Measurements from ENCODE around the gene CYP4F12.

Gene CYP4F12, protein sequence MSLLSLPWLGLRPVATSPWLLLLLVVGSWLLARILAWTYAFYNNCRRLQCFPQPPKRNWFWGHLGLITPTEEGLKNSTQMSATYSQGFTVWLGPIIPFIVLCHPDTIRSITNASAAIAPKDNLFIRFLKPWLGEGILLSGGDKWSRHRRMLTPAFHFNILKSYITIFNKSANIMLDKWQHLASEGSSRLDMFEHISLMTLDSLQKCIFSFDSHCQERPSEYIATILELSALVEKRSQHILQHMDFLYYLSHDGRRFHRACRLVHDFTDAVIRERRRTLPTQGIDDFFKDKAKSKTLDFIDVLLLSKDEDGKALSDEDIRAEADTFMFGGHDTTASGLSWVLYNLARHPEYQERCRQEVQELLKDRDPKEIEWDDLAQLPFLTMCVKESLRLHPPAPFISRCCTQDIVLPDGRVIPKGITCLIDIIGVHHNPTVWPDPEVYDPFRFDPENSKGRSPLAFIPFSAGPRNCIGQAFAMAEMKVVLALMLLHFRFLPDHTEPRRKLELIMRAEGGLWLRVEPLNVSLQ

DNA sequence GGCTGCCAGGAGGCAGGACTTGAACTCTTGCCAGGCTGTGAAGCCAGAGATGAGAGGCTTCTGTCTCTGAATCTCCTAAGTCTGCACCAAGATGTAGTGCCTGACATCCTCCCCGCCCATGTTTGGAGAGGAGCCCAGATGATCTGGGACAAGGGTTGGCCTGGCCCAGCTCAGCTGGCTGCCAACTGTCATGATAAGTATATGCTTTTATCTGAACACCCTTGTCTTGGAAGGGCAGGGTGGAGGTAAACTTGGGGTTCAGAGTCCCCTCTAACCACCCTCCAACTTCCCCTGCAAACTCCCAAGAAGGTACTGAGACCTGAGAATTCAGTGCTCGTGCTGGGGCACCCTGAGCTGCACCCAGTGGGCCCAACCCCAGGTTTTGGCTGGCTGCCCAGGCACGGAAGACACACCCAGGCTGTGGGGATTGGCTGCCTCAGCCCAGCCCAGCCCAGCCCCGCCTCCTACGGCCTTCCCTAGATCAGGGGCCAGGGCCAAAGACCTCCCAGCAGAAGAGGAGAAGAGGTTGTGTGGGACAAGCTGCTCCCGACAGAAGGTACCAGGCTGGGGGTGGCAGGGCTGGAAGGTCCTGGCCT lies at the start of gene CYP4F12:
Gene CYP4F12 (plus strand): TSS at position 508 of the 596 bp plus-strand sequence. CDS start 443 bp downstream, outside the sequence.
- DNase-seq (ENCODE audit: low read depth) = no peak

DNA sequence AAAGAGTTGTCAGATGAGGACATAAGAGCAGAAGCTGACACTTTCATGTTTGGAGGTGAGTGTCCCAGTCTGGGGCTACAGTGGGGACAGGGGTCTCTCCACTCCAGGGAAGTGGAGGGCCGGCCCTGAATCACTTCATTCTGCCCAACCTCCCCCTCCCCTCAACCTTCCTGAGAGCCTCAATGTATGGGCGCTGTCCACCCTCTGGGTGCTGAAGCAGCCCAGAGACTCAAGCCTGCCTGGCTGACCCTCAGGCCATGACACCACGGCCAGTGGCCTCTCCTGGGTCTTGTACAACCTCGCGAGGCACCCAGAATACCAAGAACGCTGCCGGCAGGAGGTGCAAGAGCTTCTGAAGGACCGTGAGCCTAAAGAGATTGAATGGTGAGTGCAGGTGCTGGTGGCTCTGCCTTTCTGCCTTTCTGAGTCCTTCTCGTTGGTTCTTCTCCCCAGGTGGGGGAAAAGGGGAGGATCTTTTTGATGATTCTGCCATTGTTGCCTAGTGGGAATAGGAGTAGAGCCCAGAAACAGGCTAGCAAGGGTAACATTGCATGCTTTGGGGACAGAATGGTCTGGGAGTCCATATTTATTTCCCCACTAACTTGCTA lies 49.1 kb upstream of the CYP4F12 start:
- no peak for DNase-seq (ENCODE audit: low read depth)

DNA sequence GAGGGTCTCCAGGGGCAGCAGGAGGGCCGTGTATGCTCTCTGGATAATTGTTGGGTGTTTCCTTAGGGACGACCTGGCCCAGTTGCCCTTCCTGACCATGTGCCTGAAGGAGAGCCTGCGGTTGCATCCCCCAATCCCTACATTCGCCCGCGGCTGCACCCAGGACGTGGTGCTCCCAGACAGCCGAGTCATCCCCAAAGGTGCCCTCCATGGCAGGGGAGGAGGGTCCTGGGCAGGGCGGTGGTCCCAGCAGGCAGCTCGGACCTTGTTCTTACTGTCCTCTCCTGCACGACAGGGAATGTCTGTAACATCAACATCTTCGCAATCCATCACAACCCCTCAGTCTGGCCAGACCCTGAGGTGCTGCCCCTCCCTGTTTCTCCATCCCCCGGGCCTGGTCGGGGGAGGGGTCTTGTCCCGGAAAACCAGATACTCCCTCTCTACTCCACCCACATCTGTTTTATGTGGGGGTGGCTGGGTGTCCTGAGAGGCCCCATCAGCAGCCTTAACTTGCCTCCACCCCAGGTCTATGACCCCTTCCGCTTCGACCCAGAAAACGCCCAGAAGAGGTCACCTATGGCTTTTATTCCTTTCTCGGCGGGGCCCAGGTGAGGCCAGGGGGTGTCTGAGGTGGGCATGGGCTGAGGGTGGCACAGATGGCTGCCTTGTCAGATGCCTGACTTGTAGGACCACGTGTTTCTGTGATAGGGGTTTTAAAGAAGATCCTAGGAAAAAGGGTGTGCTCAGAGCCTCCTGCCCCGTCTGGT lies 44.5 kb upstream of the CYP4F12 start:
- no peak for DNase-seq (ENCODE audit: low read depth)

DNA sequence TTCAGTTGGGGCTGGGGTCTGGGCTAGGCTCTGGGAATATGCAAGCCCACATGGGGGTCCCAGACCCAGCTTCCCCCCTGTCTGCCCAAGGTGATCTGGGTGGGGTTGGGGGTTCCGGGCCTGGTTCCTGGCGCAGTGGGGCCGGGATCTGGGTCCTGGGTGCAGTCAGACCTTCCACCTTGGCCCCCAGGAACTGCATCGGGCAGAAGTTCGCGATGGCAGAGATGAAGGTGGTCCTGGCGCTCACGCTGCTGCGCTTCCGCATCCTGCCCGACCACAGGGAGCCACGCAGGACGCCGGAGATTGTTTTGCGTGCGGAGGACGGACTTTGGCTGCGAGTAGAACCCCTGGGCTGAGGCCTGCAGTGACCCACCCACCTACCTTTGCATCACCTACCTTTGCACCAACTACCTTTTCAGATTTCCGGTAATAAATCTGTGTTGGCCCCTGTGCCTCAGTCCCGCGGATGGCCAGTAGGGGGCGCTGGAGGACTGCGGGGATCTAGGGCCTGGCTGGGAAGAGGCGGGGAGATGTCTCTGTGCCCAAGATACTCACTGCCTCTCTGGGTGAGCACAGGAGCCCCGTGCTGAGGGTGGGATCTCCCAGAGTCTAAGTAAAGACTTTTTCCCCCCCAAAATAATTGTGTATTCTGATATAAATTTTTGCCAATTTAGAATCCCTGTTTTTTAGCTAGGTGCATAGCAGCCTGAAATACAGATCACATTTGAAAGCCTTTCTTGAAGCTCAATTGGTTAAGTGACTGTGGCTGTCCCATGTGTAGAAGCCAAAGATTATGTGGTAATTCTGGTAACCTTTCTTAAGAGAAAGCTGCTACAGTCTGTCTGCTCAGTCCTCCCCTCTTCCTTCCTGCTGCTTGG lies 43.6 kb upstream of the CYP4F12 start:
- no peak for DNase-seq (ENCODE audit: low read depth)

DNA sequence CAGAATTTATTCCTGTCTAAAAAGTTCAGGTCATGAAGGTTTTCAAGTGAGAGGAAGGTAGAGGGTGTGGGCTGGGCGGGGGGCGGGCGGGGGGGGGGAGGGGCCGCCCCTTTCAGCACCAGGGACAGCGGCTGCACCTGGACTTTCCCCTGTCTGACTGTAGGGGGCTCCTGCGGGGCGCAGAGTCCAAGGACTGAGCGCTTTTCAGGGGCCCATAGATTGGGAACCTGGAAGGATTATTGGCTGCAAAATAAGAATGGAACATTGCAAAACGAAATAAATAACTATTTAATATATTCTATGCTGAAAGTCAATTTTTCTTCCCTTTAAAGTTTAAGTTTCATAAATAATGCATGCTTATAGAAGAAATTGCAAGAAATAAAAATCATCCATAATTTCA lies 41.1 kb upstream of the CYP4F12 start:
- DNase-seq (ENCODE audit: low read depth) = no peak

DNA sequence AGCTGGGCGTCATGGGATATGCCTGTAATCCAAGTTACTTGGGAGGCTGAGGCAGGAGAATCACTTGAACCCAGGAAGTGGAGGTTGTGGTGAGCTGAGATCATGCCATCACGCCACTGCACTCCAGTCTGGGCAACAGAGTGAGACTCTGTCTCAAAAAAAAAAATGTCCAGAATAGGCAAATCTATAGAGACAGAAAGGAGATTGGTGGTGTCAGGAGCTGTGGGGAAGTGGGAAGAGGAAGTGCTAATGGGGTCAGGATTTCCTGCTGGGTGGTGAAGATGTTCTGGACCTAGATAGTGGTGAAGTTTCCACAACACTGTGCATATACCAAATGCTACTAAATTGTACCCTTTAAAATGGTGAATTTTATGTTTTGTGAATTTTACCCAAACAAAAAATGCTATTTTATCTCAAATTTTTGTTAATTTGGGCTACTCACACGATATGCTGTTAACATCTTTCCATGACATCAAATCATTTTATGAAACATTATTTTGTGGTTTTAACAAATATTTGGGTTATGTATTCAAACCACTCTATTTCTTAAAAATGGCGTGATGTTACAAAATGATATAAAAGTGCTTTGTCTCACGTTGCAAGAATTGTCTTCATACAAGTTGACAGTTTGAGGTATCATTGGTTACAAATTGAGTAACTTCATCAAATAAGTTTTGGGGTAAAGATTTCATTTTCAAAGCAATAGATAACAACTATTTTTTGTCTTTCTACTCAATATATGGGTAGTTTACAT lies 39.6 kb upstream of the CYP4F12 start:
- no peak for DNase-seq (ENCODE audit: low read depth)

DNA sequence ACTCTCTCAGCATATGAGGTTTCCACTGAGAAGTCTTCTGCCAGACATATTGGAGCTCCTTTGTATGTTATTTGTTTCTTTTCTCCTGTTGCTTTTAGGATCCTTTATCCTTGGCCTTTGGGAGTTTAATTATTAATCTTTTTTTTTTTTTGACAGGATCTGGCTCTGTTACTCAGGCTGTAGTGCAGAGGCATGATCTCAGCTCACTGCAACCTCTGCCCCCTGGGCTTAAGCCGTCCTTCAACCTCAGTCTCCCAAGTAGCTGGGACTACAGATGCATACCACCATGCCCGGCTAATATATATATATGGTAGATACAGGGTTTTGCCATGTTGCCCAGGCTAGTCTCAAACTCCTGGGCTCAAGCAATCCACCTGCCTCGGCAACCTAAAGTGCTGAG lies 38.8 kb upstream of the CYP4F12 start:
- DNase-seq (ENCODE audit: low read depth) = no peak

DNA sequence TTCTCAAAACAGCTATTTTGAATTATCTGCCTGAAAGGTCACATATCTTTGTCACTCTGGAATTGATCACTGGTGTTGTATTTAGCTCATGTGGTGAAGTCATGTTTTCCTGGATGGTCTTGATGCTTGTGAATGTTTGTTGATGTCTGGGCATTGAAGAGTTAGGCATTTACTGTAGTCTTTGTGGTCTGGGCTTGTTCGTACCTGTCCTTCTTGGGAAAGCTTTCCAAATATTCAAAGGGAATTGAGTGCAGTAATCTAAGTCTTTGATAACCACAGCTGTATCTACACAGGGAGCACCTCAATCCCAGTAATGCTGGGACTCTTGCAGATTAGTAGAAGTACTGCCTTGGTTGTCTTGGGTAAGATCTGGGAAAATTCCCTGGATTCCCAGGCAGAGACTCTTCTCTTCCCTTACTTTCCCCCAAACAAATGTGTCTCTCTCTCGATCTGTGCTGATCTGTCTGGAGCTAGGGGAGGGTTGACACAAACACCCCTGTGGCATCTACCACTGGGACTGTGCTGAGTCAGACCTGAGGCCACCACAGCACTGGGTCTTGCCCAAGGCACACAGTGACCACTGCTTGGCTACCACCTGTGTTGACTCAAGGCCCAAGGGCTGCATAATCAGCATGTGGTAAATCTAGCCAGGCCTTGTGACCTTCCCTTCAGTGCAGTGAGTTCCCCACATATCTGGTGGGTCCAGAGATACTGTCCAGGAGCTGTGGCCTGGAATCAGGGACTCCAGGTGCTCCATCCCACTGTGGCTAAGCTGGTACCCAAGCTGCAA lies 37.7 kb upstream of the CYP4F12 start:
- DNase-seq (ENCODE audit: low read depth) = no peak

DNA sequence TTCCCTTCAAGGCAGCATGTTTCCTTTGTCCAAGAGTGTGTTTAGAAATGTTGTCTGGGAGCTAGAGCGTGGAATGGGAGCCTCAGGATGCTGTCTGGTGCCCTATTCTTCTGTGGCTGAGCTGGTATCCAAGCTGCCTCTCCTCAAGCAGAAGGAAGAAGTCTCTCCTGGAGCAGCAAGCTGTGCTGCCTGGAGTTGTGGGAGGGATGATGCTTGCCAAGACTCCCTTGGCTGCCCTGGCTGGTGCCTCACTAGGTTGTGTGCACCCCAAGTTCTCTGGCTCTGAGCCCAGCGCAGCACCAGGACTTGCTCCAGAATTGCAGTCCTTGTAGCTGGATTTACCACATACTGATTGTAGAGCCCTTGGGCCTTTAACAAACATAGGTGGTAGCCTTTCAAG lies 36.9 kb upstream of the CYP4F12 start:
- DNase-seq (ENCODE audit: low read depth) = no peak

DNA sequence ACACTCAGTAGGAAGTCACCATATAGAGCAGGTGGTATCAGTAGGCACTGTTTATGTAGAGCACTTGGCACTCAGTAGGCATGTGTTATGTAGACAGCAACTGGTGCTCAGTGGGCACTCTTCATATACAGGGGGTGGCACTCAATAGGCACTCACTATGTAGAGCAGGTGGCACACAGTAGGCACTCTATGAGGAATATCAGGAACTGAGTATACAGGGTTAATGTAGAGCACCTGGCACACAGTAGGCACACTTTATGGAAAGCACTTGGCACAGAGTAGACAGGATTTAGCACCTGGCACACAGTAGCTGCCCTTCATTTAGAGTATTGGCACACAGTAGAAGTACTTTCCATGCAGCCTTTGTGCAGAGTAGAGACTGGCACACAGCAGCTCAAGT lies 33.3 kb upstream of the CYP4F12 start:
- no peak for DNase-seq (ENCODE audit: low read depth)

DNA sequence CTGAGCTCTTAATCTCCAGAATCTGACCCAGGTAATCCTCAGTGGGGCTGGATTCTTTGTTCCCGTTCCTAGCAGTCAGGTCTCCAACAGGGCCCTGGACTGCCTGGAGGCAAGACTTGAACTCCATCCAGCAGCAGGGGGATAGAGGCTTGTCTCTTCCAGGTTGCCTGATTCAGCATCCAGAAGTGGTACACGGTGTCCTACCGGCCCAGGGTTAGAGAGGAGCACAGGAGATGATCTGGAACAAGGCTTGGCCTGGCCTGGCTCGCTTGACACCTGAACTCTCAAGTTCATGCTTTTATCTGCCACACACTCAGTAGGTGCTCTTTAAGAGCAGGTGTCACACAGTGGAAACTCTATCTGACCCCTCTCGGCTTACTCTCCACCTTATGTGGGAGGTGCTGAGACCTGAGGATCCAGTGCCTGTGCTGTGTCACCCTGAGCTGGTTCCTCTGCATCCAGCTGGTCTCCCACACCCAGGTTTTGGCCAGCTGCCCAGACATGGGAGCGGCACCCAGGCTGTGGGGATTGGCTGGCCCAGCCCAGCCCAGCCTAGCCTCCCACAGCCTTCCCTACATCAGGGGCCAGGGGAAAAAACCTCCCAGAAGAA lies 32.5 kb upstream of the CYP4F12 start, which contains the start of gene CYP4F3:
Gene CYP4F3 (plus strand): TSS at position 604 of the 610 bp plus-strand sequence. CDS start 519 bp downstream, outside the sequence.
- no peak for DNase-seq (ENCODE audit: low read depth)

DNA sequence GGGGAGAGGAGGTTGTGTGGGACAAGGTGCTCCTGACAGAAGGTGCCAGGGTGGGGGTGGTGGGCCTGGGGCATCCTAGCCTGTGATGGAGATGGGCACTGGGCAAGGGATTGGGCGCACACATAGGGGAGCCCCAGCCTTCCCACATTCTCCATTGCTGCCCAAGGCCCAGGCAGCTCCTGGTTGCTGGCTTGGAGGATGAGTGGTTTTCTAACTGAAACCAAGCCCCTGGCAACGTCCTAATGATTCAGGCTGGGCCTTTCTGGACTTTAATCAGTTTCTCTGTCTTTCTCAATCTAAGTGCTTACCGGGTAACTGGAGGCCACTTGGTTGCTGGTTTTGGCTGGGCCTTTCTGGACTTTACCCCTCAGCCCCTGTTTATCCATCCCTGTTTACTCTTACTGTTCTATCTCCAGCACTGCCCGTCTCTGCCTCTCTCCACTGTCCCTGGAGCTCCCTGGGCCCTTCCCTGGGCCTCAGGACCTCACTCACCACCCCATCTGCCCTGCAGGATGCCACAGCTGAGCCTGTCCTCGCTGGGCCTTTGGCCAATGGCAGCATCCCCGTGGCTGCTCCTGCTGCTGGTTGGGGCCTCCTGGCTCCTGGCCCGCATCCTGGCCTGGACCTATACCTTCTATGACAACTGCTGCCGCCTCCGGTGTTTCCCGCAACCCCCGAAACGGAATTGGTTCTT lies 31.8 kb upstream of the CYP4F12 start:
- DNase-seq (ENCODE audit: low read depth) = no peak

DNA sequence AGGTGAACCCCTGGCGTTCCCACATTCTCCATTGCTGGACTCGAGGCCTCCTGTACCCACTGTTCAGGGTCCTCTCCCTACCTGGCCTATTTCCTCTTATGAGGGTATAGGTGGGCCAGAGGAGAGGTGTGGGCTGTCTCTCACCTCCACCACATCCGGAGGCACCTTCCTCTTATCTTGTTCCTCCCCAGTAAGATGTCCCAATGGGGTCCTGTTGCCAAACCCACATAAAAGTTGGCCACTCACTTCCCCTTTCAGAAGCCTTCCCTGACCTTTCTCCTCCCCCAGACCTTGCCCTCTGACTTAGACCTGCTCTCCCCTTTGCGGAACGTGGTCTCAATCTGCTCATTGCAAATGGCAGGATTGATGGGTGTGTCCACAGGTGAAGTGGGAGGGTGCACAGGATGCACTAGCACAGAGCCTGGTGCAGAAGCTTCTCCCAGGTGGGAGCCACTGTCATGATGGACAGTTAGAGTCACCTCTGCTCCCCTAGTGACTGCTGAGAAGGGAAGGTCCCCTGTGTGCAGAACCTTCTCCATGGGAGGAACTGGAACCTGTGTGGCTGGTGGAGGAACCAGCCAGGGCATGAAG lies 30.9 kb upstream of the CYP4F12 start:
- DNase-seq (ENCODE audit: low read depth) = no peak

DNA sequence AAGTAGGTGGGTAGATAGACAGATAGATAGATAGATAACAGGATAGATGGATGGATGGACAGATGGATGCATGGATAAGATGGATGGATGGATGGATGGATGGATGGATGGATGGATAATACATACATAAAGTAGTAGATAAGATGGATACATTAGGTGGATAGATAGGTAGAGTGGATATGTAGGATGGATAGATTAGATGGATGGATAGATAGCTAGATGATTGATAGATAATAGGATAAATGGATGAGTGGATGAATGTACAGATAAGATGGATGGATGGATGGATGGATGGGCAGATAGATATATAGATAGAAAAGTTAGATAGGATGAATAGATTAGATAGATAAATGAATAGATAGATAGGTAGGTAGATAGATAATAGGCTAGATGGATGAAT lies 30.1 kb upstream of the CYP4F12 start:
- DNase-seq (ENCODE audit: low read depth) = no peak

DNA sequence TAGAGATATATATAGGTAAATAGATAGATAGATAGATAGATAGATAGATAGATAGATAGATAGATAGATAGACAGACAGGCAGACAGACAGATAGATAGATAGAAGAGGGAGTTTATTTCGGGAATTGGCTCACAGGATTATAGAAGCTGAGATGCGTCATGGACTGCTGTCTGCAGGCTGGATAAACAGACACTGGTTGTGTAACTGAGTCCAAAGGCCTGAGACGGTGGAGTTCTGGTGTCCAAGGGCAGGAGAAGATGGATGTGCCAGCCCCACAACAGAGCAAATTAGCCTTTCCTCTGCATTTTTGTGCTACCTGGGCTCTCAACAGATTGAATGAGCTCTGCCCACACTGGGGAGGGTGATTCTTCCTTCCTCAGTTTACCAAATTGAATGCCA lies 29.5 kb upstream of the CYP4F12 start:
- DNase-seq (ENCODE audit: low read depth) = no peak

DNA sequence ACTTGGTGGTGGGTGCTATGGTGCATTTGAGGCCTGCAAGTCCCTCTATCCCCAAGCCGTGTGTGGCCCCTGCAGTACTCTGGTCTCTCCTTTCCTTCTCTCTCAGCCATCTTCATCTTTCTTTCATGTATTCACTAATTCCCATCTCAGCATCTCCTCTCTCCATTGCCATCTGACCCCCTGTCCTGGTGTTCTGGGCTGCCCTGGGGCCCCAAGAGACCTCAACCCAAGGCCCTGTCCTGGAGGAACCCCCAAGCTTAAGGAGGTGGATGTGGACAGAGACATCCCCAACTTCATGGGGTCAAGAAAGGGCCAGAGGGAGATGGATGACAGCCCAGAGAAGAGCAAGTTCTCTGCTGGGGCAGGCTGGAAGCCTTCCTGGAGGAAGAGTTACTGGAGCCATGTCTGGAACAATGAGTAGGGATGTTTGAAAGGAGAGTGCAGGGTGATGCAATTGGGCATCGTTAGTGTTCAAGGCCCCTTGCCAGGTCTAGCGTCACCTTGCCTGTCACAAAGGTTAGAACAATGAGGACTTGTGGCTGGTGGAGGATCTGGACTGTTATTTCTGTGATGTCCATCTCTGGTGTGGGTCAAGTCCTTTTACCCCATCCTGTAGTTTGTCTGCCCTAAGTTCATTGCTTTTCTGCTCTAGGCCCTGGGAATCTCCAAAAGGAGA lies 28.7 kb upstream of the CYP4F12 start:
- DNase-seq (ENCODE audit: low read depth) = no peak

DNA sequence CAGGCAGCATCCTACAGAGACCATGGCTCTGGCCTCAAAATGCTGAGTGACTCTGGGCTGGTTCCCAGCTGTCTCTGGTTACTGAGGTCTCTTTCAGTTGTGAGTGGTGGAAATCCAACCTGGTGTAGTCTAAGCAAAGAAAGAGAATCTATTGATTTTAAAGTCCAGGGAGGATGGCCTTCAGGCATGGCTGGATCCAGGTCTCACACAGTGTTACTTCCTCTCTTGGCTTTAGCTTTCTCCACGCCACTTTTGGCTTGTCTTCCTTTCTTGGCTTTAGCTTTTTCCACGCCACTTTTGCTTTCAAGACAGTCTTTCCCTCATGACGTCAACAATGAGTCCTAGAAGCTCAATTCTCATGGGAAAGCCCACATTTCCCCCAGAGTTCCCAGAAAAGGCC lies 28.1 kb upstream of the CYP4F12 start:
- DNase-seq (ENCODE audit: low read depth) = no peak

DNA sequence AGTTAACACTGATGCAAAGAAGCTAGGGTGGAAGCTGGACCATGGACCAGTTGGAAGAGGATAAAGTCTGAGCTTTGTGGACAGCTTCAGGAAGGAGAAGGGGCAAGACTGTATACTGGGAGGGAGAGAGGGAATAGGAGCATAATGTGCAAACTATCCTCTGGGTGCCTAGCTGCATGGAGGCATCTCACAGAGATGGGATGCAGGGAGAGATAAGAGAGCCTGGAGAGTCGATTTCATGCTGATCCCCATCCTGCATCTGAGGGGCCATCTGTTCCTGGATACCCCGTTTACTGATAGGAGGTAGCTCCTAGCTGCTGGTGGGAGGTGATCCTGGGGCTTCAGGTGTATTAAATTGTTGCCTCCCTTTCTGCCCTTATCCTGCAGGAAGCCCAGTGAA lies 23.4 kb upstream of the CYP4F12 start:
- no peak for DNase-seq (ENCODE audit: low read depth)
